Measurements from ENCODE around the gene RHOC. TPM values are rescaled to one million over a fixed set of nuclear protein-coding genes. Genes with fewer than 3 reads are reported as not detected.
A peak's percentile ranks its signal among the peaks of the same experiment; 100 is the strongest.

RHOC gene
- total RNA-seq, 4 donors from 2014 or later, result 138 to 185 (median 153) TPM

GRCh38 chr1:112696578-112697314, 10.2 kb downstream of the RHOC start:
- WGBS, result 91% methylated on average over 6 of the region's 7 CpGs
- Histone ChIP-seq H3K4me3 (no peak overlapping the region), H3K36me3 (peaks cover 66% of the 10 kb centered on the region), H3K4me1 (peaks cover 40% of the 10 kb centered on the region), H3K9me3 (no peaks in the 10 kb centered on the region), H3K27me3 (no peaks in the 10 kb centered on the region), H3K27ac (no peak overlapping the region)
- TF ChIP-seq EP300 (IDR thresholded peaks at IDR 0.05) (no peak), POLR2A (IDR thresholded peaks at IDR 0.05) (no peak), POLR2AphosphoS5 (IDR thresholded peaks at IDR 0.05) (no peak), CTCF (IDR thresholded peaks at IDR 0.05) (no peak)
- no peak for DNase-seq (ENCODE audit: low spot score in 2 of 2)

GRCh38 chr1:112695276-112695675, 11.7 kb downstream of the RHOC start:
- no peak overlapping the region for H3K27ac ChIP-seq
- 97% methylated on average over 5 of the region's 9 CpGs for WGBS
- no peak for DNase-seq (ENCODE audit: low spot score in 2 of 2)
- no peak overlapping the region for H3K4me3 ChIP-seq
- H3K9me3 ChIP-seq, result no peaks in the 10 kb centered on the region
- TF ChIP-seq CTCF (IDR thresholded peaks at IDR 0.05) (no peak), POLR2AphosphoS5 (IDR thresholded peaks at IDR 0.05) (no peak), POLR2A (IDR thresholded peaks at IDR 0.05) (no peak), EP300 (IDR thresholded peaks at IDR 0.05) (no peak)
- no peaks in the 10 kb centered on the region for H3K27me3 ChIP-seq
- H3K4me1 ChIP-seq, result peaks cover 25% of the 10 kb centered on the region
- peaks cover 81% of the 10 kb centered on the region for H3K36me3 ChIP-seq

GRCh38 chr1:112694363-112694929, 12.5 kb downstream of the RHOC start:
- peaks cover 17% of the 10 kb centered on the region for H3K4me1 ChIP-seq
- H3K27me3 ChIP-seq, result no peaks in the 10 kb centered on the region
- WGBS, result 90% methylated on average over 13 of the region's 15 CpGs
- H3K27ac ChIP-seq, result no peak overlapping the region
- H3K4me3 ChIP-seq, result no peak overlapping the region
- H3K9me3 ChIP-seq, result no peaks in the 10 kb centered on the region
- TF ChIP-seq EP300 (IDR thresholded peaks at IDR 0.05) (no peak), POLR2AphosphoS5 (IDR thresholded peaks at IDR 0.05) (no peak), POLR2A (IDR thresholded peaks at IDR 0.05) (no peak), CTCF (IDR thresholded peaks at IDR 0.05) (no peak)
- DNase-seq (ENCODE audit: low spot score in 2 of 2), result no peak
- peaks cover 89% of the 10 kb centered on the region for H3K36me3 ChIP-seq

GRCh38 chr1:112693821-112694220, 13.1 kb downstream of the RHOC start:
- Histone ChIP-seq H3K36me3 (peaks cover 96% of the 10 kb centered on the region), H3K9me3 (no peaks in the 10 kb centered on the region), H3K27ac (no peak overlapping the region), H3K4me1 (peaks cover 11% of the 10 kb centered on the region), H3K4me3 (no peak overlapping the region), H3K27me3 (no peaks in the 10 kb centered on the region)
- 84% methylated on average over 3 of the region's 6 CpGs for WGBS
- TF ChIP-seq CTCF (IDR thresholded peaks at IDR 0.05) (no peak), POLR2A (IDR thresholded peaks at IDR 0.05) (no peak), EP300 (IDR thresholded peaks at IDR 0.05) (no peak), POLR2AphosphoS5 (IDR thresholded peaks at IDR 0.05) (no peak)
- no peak for DNase-seq (ENCODE audit: low spot score in 2 of 2)

- H3K9me3 ChIP-seq, result no peaks in the 10 kb centered on the region
- H3K27me3 ChIP-seq, result no peaks in the 10 kb centered on the region
- 100% methylated on average over 3 of the region's 5 CpGs for WGBS
- TF ChIP-seq EP300 (IDR thresholded peaks at IDR 0.05) (no peak), CTCF (IDR thresholded peaks at IDR 0.05) (no peak), POLR2AphosphoS5 (IDR thresholded peaks at IDR 0.05) (no peak), POLR2A (IDR thresholded peaks at IDR 0.05) (no peak)
- no peak overlapping the region for H3K27ac ChIP-seq
- DNase-seq (ENCODE audit: low spot score in 2 of 2), result peak in 1 of 2 donors; percentile 76
- no peak overlapping the region for H3K4me3 ChIP-seq
- peaks cover 12% of the 10 kb centered on the region for H3K4me1 ChIP-seq
- peaks cover 88% of the 10 kb centered on the region for H3K36me3 ChIP-seq
Measured at GRCh38 chr1:112692681-112693080, 14.2 kb downstream of the RHOC start.
